K562 (cell line): ENCODE data around the gene EMC8. TPM values are rescaled to one million over a fixed set of nuclear protein-coding genes. Genes with fewer than 3 reads are reported as not detected.

Experiments
- ATAC-seq: fragments of 200-7000 bp; cut with Tn5 transposase; 3 replicates; pipeline ENCODE4 v1.9.1; 2020; ENCODE audit warnings: moderate library complexity
- BruUV-seq: library from RNA; stranded (reverse); fragments of 400-500 nt; replicated peaks from 2 replicates; lab custom pipeline; 2021; lab: Mats Ljungman, UMichigan
- CTCF ChIA-PET: fragments of 300-600 bp; formaldehyde crosslinking; extraction: SDS; loops from one replicate; lab custom pipeline; 2021; ENCODE audit warnings: low intra/inter-chr PET ratio; lab: Yijun Ruan, JAX
- POLR2A ChIA-PET: fragments of 300-600, 350-650 bp; sonication (Branson Sonifier 250); formaldehyde crosslinking; extraction: SDS; loops from one replicate; lab custom pipeline; 2021; ENCODE audit warnings: antibody characterized with exemption, inconsistent platforms; lab: Yijun Ruan, JAX
- DNase-seq, 4 experiments: peaks; one replicate each; pipeline versions ENCODE4 v3.0.0 to v3.0.0-alpha.2; 2011 to 2018; ENCODE audit warnings: low spot score in 3 of 4, mixed read lengths in 3 of 4; ENCODE audit errors: extremely low read depth in 1 of 4
- FAIRE-seq: peaks from 2 replicates; lab custom pipeline; 2011; peaks lifted over from hg19 to GRCh38; lab: Jason Lieb, UNC
- H2AFZ ChIP-seq: 2 replicates; pipeline ENCODE4 v1.6.0; 2011; ENCODE audit warnings: low read depth, low read length, control low read depth, inconsistent platforms
- H3K27ac ChIP-seq: fragments of 200-600 bp; 3 replicates; pipeline ENCODE4 v1.8.0; 2011; ENCODE audit warnings: low read depth, mild to moderate bottlenecking, control low read depth, inconsistent platforms, low read length, moderate library complexity, mixed read lengths; ENCODE audit errors: extremely low read depth
- H3K27me3 ChIP-seq, 2 experiments: fragments of 300-600 bp in 1 of 2; 2 replicates in 1 of 2; 3 replicates in 1 of 2; pipeline versions ENCODE4 v1.6.0 to v1.8.0; 2011; ENCODE audit warnings: inconsistent platforms in 2 of 2, low read length in 2 of 2, mild to moderate bottlenecking in 1 of 2, mixed read lengths in 1 of 2, moderate library complexity in 1 of 2; ENCODE audit not compliant: control insufficient read depth in 2 of 2, insufficient read depth in 2 of 2
- H3K36me3 ChIP-seq: fragments of 300-600 bp; 3 replicates; pipeline ENCODE4 v1.8.0; 2011; ENCODE audit warnings: mild to moderate bottlenecking, low read length, inconsistent platforms; ENCODE audit not compliant: control insufficient read depth, insufficient read depth
- H3K4me1 ChIP-seq, 2 experiments: fragments of 200-600 bp in 1 of 2; replicated peaks in 1 of 2; 2 replicates in 1 of 2; 3 replicates in 1 of 2; pipeline versions ENCODE4 v1.5.1 to v1.8.0; 2011; ENCODE audit warnings: inconsistent platforms in 2 of 2, low read length in 2 of 2, mild to moderate bottlenecking in 1 of 2, mixed read lengths in 1 of 2, moderate library complexity in 1 of 2; ENCODE audit not compliant: control insufficient read depth in 2 of 2, insufficient read depth in 2 of 2
- H3K4me2 ChIP-seq: 2 replicates; pipeline ENCODE4 v1.6.1; 2011; ENCODE audit warnings: low read length, control low read depth, inconsistent platforms, mixed read lengths; ENCODE audit not compliant: insufficient read depth
- H3K4me3 ChIP-seq: fragments of 200-600 bp; sonication (generic), shearing (Covaris generic); 2 replicates; pipeline ENCODE4 v1.5.1; 2016; ENCODE audit warnings: control low read depth, inconsistent platforms
- H3K79me2 ChIP-seq: fragments of 200-600 bp; 3 replicates; pipeline ENCODE4 v1.8.0; 2011; ENCODE audit warnings: low read length, inconsistent platforms; ENCODE audit not compliant: control insufficient read depth, insufficient read depth
- H3K9ac ChIP-seq, 2 experiments: 2 replicates each; pipeline versions ENCODE4 v1.6.0 to v1.6.1; 2011; ENCODE audit warnings: low read depth in 2 of 2, low read length in 2 of 2, control low read depth in 1 of 2, inconsistent platforms in 1 of 2, mild to moderate bottlenecking in 1 of 2, mixed read lengths in 1 of 2; ENCODE audit not compliant: insufficient read depth in 1 of 2
- H3K9me1 ChIP-seq: one replicate; pipeline ENCODE4 v1.6.0; 2011; ENCODE audit warnings: inconsistent platforms, mild to moderate bottlenecking, low read length, moderate library complexity; ENCODE audit not compliant: control insufficient read depth, insufficient read depth
- H3K9me3 ChIP-seq: replicated peaks from 2 replicates; pipeline ENCODE4 v1.5.1; 2011; ENCODE audit warnings: low read depth, low read length, inconsistent platforms; ENCODE audit not compliant: control insufficient read depth, insufficient read depth
- H4K20me1 ChIP-seq: replicated peaks from 2 replicates; pipeline ENCODE4 v1.6.1; 2011; ENCODE audit warnings: low read length, inconsistent platforms, mixed read lengths; ENCODE audit not compliant: control insufficient read depth, insufficient read depth
- ZNF316 ChIP-seq: fragments of 450-650 bp; IDR thresholded peaks from 2 replicates; pipeline ENCODE4 v1.6.1; 2016
- ZNF655 ChIP-seq: fragments of 250-450 bp; sonication (Bioruptor Pico); IDR thresholded peaks from 2 replicates; pipeline ENCODE4 v1.5.0; 2021
- WGBS: fragments of 100-300 bp; shearing (Covaris generic); methylation state at CpG from one replicate; pipeline ENCODE4 v1.1.6; 2016; ENCODE audit warnings: low coverage, mixed read lengths; ENCODE audit not compliant: insufficient coverage; ENCODE audit errors: missing lambda C conversion rate; 5-methylcytosine and 5-hydroxymethylcytosine counted together
- in situ Hi-C: fragments of 300-500 bp; cut with MboI; formaldehyde crosslinking; loops from 4 replicates; pipeline ENCODE4 v1.15.0; 2018; ENCODE audit warnings: inconsistent platforms, mixed read lengths
- intact Hi-C: fragments of 100-400 bp; cut with micrococcal nuclease; formaldehyde crosslinking; loops from 2 replicates; pipeline ENCODE4 v1.14.2; 2022
- polyA plus RNA-seq, 8 experiments: library from polyadenylated mRNA; depleted of rRNA in 4 of 8; stranded (reverse) in 5 of 8; unstranded in 3 of 8; fragments of >200 nt; fragmentation: Nextera tagmentation in 2 of 8; fragmentation: Illumina TruSeq in 1 of 8; extraction: Ambion mirVana in 2 of 8; extraction: Trizol in 1 of 8; gene quantifications; 2 replicates each; pipeline versions ENCODE4 v1.2.1 to v1.2.3, GENCODE V29; 2011 to 2014; ENCODE audit warnings: inconsistent platforms in 1 of 8, missing spikeins in 1 of 8
- total RNA-seq, 7 experiments: library from RNA; depleted of rRNA in 6 of 7; stranded (reverse); fragments of >200 nt in 6 of 7; fragmentation: Illumina TruSeq in 2 of 7; extraction: Trizol in 2 of 7; gene quantifications; 2 replicates each; pipeline versions ENCODE4 v1.2.1 to v1.2.3, GENCODE V29; 2011 to 2021; ENCODE audit warnings: low replicate concordance in 1 of 7

The EMC8 gene
- total and polyA plus RNA-seq, 9 of the 15 experiments (the other 6 are each of a cell fraction or from before 2014, with no cell fraction given): 11.4 to 81.8 (median 48.6) TPM

- in situ Hi-C loops: no loop called here
- Histone ChIP-seq H3K27ac (no peak overlapping the region), H4K20me1 (peaks cover 3% of the 10 kb centered on the region; the same call in 1 of the 2 replicates), H2AFZ (no peak overlapping the region), H3K9me3 (no peaks in the 10 kb centered on the region; the same call in 1 of the 2 replicates), H3K36me3 (no peaks in the 10 kb centered on the region), H3K4me1 (peaks cover 0 to 17% of the 10 kb centered on the region in 2 experiments; a peak in 3 of 5 replicates), H3K4me2 (no peak overlapping the region), H3K27me3 (peaks cover 47 to 80% of the 10 kb centered on the region in 2 experiments)
- no peak for DNase-seq
- 3% methylated on average over 39 of the region's 39 CpGs for WGBS
- no peak for FAIRE-seq
- POLR2A ChIA-PET: no interaction called here
- no peak for ATAC-seq
- no TSS peak for BruUV-seq
- no peak for TF ChIP-seq ZNF655 (CRISPR knock-in tag)
- peak; percentile 42; the same call in 1 of the 2 replicates for TF ChIP-seq ZNF316
- TF ChIP-seq, all 486 proteins: peak for 1
- no peak overlapping the region for H3K4me3 ChIP-seq
- H3K9me1 ChIP-seq: no peaks in the 10 kb centered on the region
- CTCF ChIA-PET: no interaction called here
- H3K79me2 ChIP-seq: no peaks in the 10 kb centered on the region
- intact Hi-C loops: no loop called here
- H3K9ac ChIP-seq: no peak overlapping the region; a peak in 1 of 4 replicates
These were observed 48.6 kb upstream of the EMC8 start for GRCh38 chr16:85847681-85848601.
